GM20000 (cell line): ENCODE measurements around the gene ITGB5.

ENCODE experiments used
- DNase-seq: peaks from one replicate; pipeline ENCODE4 v3.0.0; 2012; ENCODE audit warnings: low spot score
- TF ChIP-seq, protein P1 (sequence below): IDR thresholded peaks from 2 replicates; pipeline ENCODE4 v1.5.1; 2012; ENCODE audit warnings: mild to moderate bottlenecking, control low read depth; ENCODE audit errors: extremely low read depth, missing control alignments

The ITGB5 gene

DNA sequence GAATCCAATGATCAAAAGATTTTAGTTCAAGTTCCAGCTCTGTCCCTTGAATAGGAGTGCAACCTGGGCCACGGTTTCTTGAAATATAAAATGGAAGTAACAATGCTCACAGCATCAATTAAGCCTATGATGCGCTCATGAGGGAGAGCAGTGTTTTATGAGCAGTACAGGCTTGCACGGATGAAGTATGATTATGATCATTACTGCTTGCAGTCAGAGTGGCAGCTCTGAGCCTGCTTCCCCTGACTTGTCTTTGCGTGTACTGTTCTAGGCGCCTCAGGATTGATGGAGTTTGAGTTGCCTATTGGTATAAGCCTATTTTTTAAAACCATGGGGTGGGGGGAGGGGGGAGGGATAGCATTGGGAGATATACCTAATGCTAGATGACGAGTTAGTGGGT lies 37.0 kb downstream of the ITGB5 start:
- no peak for DNase-seq
- TF ChIP-seq, protein P1, sequence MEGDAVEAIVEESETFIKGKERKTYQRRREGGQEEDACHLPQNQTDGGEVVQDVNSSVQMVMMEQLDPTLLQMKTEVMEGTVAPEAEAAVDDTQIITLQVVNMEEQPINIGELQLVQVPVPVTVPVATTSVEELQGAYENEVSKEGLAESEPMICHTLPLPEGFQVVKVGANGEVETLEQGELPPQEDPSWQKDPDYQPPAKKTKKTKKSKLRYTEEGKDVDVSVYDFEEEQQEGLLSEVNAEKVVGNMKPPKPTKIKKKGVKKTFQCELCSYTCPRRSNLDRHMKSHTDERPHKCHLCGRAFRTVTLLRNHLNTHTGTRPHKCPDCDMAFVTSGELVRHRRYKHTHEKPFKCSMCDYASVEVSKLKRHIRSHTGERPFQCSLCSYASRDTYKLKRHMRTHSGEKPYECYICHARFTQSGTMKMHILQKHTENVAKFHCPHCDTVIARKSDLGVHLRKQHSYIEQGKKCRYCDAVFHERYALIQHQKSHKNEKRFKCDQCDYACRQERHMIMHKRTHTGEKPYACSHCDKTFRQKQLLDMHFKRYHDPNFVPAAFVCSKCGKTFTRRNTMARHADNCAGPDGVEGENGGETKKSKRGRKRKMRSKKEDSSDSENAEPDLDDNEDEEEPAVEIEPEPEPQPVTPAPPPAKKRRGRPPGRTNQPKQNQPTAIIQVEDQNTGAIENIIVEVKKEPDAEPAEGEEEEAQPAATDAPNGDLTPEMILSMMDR, result no peak

DNA sequence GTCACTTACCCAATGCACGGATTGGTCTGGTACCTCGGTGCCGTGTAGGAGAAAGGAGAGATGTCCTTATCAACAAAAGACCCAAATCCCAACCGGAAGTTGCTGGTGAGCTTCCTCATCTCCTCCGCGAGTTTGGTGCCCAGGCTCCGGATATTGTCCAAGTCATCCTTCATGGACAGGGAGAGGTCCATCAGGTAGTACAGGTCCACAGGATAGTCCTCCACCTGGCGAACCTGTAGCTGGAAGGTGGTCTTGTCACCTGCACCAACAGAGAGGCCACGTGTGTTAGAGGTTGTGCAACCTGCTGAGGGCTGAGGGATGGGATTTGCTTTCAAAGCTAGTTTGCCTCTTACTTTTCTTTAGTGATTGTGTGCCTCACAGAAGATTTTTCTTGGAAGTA lies 38.9 kb downstream of the ITGB5 start:
- no peak for DNase-seq
- TF ChIP-seq, protein P1, result no peak

DNA sequence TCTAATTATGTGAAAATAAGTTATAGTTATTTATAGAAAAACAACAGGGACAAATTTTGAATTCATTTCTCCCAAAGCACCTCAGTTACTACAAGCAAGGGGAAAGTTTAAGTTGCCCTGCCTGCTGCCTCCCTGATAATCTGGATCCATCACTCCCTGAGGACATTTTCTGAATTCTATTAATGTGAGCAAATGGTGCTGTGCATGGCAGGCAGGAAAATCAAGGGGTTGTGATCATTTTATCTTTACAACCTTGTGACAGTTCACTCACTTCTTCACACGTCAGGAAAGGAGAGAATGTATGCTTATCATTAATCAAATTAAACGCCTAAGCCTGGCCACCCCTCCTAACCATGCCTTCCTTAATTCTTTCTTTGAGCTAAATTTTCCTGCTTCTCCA lies 39.3 kb downstream of the ITGB5 start:
- TF ChIP-seq, protein P1, result no peak
- no peak for DNase-seq

DNA sequence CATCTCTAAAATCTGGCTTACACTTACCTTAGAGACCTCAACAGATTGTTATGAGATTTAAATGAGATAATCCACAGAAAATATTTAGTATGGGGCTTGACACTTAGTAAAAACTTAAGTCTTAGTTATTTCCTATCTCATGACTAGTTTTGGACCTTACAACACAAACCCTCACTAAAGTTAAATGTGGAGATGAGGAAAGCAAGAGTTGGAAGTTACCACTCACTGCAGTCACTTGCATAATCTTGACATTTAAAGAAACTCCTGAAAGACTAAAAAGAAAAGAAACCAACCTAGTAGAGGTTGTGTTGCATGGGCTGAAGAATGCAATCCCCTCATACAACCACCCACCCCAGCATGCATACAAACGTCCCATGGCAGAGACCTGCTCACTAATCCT lies 40.1 kb downstream of the ITGB5 start:
- TF ChIP-seq, protein P1, result no peak
- DNase-seq, result no peak

DNA sequence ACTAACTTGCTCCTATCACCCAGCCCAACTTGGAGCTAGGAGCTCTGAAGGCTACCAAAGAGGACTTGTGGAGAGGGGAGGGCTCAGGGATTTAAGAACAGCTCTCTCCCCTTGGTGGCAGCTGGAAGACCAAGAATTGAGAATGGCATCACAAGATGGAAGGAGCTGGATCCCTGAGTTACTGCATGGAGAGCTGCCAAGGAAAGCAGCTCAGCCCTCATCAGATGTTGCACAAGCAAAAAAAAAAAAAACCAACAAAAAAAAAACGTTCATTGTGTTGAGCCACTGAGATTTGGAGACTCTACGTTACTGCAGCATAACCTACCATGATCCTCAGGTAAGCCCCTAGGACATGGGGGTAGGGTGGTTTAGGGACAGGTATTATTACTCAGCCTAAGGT lies 41.0 kb downstream of the ITGB5 start:
- TF ChIP-seq, protein P1, result no peak
- no peak for DNase-seq

DNA sequence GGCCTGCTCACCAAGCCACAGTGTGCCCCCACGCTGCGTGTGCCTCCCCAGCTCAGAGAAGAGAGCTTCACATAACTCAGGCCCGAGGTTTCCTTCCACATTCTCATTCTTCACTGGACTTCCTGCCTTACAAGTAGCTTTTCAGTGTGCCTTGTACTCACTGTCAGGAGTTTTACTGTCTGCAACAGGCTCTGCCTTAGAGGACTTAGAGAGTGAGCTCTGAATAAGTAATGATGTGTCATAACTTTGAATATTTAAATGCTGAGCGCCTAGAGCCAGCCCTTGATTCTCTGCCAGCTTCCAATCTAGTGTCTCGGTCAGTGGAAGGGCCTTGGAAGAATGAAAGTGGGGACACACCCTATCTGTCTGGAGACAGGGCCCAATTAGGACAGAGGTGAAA lies 41.8 kb downstream of the ITGB5 start:
- TF ChIP-seq, protein P1, result no peak
- no peak for DNase-seq

DNA sequence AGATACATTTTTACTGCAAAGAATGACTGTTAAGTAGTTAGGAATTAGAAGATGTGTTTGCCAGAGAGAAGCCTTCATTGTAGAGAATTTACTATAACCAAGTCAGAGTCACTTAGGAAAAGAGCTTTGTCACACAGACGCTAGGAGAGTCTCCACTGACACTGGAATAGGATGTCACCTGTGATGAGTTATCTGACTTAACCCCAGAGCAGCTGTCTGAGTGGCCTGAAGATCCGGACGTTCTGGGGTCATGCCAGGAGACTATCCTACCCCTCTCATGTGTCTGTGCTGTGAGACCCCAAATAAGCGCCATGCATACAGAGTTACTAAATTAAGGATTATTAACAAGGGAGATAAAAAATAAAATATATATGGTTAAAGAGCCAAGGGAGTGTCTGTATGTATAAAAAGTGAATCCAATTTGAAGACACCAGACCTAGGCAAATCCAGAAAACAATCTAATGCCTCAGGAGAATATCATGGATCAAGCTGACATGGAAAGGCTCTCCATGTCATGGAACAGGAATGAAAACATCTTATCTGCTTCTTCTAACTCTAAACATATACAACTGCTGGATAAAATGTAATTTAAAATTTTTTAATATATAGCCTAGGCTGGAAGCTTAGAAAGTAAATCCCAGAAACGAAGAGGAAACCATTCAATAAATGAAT lies 43.5 kb downstream of the ITGB5 start:
- DNase-seq, result no peak
- TF ChIP-seq, protein P1, result no peak
